ENCODE data around the gene CHMP2A.
"Not testable (repeated sequence)": the region's sequence is repeated elsewhere in the genome, so short reads cannot be mapped to it uniquely, and the experiment has no call there.

CHMP2A gene

DNA sequence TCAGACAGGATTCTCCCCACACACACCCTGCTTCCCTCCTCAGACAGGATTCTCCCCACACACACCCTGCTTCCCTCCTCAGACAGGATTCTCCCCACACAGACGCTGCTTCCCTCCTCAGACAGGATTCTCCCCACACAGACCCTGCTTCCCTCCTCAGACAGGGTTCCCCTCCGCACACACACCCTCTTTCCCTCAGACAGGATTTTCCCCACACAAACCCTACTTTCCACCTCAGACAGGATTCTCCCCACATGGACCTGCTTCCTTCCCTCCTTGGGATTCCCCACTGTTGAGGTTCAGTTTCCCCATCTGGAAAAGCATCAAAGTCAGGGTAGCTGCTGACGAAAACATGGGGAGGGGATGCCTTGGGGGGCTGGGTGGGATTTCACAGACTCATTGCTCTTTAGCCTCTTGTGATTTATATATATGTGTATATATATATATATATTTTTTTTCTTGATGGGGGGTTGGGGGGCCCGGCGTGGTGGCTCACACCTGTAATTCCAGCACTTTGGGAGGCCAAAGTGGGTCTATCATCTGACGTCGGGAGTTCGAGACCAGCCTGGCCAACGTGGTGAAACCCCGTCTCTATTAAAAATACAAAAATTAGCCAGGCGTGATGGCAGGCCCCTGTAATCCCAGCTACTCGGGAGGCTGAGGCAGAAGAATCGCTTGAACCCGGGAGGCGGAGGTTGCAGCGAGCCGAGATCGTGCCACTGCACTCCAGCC, 12.1 kb downstream of the CHMP2A start:
- DNase-seq, result not testable (repeated sequence)

DNA sequence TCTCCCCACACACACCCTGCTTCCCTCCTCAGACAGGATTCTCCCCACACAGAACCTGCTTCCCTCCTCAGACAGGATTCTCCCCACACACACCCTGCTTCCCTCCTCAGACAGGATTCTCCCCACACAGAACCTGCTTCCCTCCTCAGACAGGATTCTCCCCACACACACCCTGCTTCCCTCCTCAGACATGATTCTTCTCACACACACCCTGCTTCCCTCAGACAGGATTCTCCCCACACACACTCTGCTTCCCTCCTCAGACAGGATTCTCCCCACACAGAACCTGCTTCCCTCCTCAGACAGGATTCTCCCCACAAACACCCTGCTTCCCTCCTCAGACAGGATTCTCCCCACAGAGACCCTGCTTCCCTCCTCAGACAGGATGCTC, 15.7 kb downstream of the CHMP2A start:
- DNase-seq, result not testable (repeated sequence)

GRCh38 chr19:58538257-58539168, 16.4 kb downstream of the CHMP2A start:
- peak; percentile 90 for DNase-seq

DNA sequence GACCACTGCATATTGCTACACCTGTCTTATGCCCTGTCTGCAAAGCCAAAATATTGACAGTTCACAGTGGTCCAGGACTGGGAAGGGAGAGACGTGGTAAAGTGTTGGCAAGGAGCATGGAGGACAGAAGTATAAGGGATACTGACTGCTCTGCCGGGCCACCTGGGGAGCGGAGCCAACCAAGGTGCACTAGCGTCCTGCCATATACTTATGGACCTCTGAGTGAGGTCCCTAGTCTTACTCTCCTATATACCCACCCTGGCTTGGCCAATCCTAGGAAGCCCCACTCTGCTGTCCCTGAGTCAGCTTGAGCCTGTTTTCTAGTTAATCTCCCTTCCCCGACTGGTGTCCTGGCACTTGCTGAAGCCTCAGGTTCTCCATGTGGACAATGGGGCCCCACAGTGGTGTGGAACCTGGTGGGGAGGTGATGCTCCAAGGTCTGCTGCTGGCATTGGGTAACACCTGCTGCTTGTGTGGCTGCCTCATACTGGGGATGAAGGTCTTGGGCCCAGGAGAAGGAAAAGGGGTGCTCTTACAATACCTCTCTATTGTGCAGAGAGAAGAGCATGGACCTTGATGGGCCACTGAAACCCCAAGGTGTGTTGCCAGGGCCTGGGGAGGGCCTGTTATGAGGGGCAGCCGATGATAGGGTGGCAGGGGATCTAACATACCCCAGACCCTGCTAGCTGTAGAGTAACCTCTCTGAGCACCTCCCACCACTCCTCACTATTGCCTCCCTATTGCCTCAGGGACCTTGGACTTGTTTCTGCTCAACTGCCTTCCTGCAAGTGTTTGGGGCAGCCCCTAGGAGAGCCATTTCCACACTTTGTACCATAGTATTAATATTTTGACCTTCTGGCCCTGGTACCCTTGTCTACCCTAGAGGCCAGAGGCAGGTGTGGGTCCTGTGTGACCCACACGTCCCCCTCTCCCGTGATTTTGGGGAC, 17.8 kb downstream of the CHMP2A start:
- DNase-seq, result no peak

DNA sequence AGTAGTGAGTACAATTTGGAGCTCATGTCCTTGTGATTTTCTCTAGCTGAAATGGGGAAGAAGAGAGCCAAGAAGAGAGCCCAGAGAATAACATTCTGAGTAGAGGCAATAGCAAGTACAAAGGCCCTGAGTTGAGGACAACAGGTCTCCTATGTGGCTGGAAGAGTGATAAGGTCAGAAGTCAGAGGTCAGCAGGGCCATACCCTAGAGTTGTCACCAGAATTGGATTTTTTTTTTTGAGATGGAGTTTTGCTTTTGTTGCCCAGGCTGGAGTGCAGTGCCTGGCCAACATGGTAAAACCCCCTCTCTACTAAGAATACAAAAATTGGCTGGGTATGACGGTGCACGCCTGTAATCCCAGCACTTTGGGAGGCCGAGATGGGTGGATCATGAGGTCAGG, 19.0 kb downstream of the CHMP2A start:
- no peak for DNase-seq

DNA sequence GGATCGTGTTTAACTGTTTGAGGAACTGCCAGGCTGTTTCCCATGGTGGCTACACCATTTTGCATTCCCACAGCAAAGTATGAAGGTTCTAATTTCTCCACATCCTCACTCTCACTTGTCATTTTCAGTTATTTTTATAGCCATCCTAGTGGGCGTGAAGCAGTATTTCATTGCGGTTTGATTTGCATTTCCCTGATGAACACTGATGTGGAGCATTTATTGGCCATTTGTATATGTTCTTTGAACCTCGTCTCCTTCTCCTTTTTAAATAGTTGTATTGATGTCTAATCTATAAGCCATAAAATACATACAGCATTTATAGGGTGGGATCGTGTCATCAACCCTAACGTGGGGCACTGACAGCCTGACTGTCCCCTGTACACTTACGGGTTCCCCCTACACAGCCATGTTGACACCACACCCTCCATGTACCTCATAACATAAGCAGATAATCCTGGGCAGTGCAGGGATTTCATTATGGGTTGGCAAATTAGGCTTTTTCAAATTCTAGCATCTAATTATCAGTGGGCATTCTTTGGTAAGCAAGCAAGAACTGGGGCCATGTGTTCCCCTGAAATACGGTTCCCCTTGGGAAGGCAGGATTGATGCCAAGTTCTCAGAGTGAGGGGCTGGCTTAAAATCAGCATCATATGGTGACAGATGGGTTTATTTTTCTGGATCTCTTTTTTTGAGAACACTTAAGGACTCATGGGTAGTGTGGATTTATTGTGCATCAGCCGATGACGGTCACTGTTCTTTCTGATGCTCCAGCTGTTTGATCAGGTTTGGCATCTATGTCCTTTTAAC, 23.7 kb downstream of the CHMP2A start:
- DNase-seq, result no peak

DNA sequence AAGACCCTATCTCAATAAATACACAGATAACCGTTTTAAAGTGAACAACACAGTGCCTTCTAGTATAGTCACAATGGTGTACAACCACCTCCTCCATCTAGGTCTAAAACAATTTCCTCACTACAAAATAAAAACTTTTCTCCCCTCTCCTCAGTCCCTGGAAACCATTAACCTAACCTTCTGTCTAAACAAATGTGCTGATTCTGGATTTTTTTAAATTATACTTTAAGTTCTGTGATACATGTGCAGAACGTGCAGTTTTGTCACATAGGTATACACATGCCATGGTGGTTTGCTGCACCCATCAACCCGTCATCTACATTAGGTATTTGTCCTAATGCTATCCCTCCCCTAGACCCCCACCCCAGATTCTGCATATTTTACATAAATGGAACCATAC, 25.5 kb downstream of the CHMP2A start:
- no peak for DNase-seq

DNA sequence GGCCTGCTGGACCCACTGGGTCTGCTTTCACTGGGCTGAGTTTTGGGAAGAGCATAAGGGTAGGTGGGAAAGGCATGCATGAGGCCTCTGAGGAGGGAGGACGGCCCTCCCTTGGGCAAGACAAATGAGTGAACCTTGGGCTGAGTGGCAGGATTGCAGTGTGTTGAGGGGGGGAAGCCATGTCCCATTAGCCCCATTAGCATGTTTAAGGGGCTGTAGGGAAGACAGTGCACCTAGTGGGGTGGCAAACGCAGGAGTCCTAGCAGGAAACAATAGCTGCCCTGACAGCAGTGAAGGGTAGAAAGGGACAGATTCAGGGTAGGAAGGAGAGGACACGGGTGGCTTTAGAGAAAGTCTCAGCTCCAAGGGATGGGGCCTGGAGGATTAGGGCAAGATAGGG, 32.2 kb downstream of the CHMP2A start:
- no peak for DNase-seq

- no peak for DNase-seq
Measured at GRCh38 chr19:58521651-58522050, 33.3 kb downstream of the CHMP2A start.

DNA sequence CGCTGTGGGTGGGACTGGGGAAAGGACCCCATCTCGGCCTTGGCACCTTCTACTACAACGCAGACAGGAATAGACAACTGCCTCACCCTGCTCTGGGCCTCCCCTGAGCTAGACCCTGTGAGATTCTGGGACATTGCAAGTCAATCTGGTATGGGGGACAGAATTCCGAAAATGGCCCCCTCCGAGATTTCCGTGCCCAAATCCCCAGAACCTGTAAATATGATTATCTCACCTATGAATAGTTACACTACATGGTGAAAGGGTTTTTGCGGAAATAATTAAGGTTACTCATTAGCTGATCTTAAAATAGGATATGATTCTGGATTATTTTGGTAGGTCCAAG, 34.7 kb downstream of the CHMP2A start:
- DNase-seq, result no peak

DNA sequence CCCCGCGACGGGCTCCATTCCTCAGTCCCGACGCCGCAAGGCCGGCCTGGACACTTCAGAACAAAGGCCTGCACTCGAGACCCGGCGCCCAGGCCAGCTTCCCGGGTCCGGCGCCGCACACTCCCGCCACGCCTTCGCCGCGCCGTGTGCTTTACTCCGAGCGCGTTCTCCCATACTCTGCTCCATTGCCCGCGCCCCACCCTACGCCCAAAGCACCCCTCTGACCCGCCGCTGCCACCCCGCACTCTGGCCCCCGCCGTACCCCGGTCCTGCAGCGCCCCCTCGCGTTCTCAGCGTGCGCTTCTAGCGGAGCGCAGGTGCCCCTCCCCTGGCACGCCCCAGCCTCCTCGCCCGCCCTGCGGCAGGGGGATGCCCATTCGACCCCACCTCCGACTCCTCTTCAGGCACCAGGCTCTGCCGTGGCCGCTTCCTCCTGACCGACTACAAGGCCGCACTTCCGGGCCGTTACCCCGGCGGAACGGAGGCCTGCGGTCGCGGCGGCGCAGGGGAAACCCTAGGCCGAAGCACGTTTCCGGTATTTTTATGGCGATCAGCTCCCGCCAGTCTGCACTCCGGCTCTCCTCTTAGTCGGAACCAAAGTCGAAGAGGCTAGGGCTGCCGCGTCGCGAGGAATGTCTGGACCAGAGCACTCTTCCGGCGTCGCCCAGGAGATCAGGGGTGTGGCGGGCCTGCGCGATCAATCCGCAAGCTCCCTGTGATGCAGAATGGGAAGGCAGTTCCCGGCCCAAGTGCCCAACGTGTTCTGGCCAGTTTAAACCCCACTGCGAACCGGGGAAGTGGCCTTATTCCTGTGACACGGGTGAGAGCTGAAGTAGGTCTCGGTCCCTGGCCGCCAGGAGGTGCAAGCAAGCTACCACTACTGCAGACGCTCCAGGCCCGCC, 35.3 kb downstream of the CHMP2A start, which contains the start of gene ZBTB45:
TSS of gene ZBTB45 (minus strand) at position 456 of the 902 bp plus-strand sequence. CDS start 2,137 bp downstream, outside the sequence.
- DNase-seq, result peak; percentile 94

DNA sequence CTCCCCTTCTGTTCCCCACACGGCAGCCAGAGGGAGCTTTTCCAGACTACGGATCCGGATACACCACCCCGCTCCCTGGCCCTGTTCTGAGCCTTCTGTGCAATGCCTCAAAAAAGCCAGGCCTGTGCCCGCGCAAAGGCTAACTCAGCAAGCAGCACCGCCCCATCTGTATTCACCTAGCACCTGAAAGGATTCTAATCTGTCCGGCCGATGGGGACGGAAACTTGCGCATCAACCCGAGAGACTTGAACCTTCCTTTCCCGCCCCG, 35.9 kb downstream of the CHMP2A start:
- no peak for DNase-seq

DNA sequence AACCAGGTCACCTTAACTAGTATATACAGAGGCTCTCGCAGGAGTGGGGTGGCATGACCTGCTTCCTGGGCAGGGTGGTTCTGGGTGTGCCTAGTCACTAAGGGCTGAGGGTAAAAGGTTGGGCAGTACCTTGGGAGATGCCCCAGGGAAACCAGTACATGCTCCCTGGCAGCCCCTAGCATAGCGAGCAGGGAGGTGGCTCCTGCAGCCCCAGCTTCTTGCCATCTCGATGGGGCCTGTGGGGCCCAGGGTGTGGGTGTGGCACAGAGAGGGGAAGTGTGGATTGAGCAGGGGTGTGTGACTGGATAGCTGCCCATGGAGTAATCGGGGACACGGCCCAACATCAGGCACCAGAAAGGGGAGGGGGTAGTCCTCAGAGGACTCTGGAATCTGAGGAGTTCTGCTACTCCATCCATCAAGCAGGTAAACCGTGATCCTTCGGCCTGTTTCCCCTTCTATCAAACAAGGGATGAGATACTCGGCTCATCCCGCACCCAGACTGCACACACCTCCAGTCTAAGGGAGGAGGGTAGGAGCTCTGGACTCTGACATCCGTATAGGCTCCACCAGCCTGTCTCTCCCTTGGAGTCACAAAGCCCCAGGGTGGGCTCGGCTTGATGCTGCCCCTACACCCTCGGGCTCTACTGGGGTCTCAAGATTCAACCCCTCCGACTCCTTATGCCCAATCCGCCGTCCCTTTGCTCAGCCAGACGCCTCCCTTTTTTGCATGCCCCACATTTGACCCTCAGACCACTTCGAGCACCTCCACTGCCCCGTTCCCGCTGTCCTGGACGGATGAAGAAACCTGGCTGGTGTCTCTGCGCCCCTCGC, 36.4 kb downstream of the CHMP2A start:
- no peak for DNase-seq

DNA sequence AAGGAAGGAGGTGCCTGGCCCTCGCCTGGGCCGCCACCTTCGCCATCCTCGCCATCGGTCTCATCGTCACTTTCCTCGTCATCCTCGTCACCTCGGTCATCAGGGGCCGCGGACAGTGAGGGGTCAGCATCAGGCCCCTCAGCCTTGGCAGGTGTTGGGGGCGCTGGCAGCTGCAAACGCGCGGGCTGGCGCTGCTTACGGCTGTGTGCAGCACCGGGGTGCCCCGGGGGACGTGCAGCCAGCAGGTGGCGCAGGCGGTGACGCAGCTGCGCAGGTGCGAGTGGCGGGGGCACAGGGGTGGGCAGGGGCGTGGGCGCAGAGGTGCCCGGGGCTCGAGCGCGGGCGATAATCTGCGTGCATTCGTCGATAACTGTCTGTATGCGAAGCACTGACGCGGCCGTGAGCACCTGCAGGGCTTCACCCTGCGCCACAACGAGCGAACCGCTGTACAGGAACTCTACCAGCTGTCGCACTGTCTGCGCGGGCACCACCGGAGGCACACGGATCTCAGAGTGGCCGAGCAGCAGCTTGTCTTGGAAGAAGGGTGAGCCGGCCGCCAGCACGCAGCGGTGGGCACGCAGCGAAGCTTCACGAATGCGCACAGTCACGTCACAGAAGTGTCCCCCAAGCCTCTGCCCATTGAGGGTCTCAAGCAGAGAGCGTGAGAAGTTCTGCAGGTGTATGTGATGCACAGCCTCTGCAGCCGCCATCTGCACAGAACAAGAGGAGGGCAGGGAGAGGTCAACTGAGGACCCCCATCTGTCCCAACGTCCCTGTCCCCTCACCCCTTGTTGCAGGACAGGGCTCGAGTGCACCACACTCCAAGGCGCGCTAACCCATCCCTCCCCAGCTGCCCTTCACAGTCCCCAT, 37.7 kb downstream of the CHMP2A start:
- DNase-seq, result no peak

DNA sequence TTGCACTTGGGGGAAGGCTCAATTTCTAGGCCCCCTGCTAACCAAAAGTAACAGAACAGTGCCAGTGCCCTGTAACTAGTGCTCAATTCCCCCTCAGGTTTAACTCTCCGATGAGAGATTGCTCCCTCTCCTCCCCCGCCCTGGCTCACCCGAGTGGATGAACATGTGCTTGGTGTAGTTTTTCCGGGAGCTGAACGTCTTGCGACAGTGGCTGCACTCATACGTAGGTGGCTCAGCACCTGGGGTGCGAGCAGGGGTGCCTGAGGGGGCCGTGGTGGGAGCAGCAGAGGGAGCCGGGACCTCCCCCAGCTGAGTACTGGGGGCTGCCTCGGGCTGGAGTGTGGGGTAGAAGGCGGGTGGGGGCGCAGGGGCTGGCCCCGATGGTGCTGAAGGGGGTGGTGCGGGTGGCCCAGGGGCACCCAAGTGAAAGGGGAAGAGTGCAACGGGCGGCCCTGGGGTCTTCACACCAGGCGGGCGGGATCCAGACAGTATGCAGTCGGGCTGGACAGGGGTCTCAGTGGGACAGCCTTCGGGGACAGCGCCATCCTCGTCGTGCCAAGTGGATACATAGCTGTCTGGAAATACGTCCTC, 38.6 kb downstream of the CHMP2A start:
- DNase-seq, result no peak

DNA sequence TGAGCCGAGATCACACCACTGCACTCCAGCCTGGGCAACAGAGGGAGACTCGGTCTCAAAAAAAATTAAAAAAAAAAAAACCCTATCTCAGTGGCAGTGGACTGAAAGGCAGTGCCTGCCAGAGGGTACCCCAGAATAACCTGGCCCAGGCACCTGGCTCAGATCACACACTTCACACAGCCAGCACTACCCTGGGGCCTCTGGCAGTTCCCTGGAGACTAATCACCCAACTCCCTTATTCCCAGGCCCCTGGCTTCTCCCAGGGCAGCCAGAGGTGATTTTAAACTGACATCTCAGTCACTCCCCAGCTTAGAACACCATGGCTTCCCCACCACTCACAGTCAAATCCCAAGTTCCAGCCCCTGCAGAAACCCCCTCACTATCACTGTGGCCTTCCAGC, 39.6 kb downstream of the CHMP2A start:
- DNase-seq, result no peak

DNA sequence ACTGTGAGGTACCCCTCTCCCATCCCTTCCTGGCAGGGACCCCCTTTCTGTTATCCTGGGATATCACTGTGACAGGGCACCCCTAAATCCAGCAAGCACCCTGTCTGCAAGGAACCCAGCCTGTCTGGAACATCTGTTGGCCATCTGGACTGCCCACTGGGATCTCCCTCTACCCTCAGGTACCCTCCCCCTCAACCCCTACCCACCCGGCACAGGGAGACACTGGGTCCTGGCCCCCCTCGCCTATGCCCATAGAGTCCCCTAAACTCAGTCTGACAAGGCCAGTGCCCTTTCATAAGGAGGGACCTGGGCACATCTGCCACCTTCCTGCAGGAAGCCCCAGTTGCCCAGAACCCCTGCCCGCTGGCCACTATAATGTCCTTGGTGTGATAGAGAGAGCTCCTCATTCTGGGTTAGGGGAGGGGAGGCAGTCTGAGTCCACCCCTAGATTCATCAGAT, 40.3 kb downstream of the CHMP2A start:
- no peak for DNase-seq

All from right kidney (tissue), 1 donor.